HUDEP-2 (cell line): ENCODE measurements around the gene TBC1D14.
A peak's percentile ranks its signal among the peaks of the same experiment; 100 is the strongest.

ENCODE experiments used
- DNase-seq, 76 experiments: peaks; one replicate each; lab custom pipeline; 2025; ENCODE audit not compliant: unreplicated experiment in 76 of 76; lab: John Stamatoyannopoulos, UW

TBC1D14 gene

GRCh38 chr4:6909113-6909969 is at the start of gene TBC1D14:
TSS of gene TBC1D14 (plus strand) at chr4:6909826. CDS start at chr4:6923390, 13,564 bp downstream.
- DNase-seq: peak in 73 of 76 experiments; percentile 31 to 92 (median 70)

- DNase-seq: no peak
Measured at GRCh38 chr4:6868386-6868785, 41.2 kb upstream of the TBC1D14 start.

GRCh38 chr4:6869944-6870343 is 39.7 kb upstream of the TBC1D14 start:
- DNase-seq: no peak

GRCh38 chr4:6873291-6873690 is 36.3 kb upstream of the TBC1D14 start:
- DNase-seq: peak in 8 of 76 experiments; percentile 2 to 10 (median 7)

GRCh38 chr4:6873792-6874461 is 35.7 kb upstream of the TBC1D14 start:
- peak in 69 of 76 experiments; percentile 1 to 75 (median 49) for DNase-seq

- DNase-seq: peak in 67 of 76 experiments; percentile 2 to 72 (median 43)
Measured at GRCh38 chr4:6874981-6875380, 34.6 kb upstream of the TBC1D14 start.

GRCh38 chr4:6875431-6875831 is 34.2 kb upstream of the TBC1D14 start:
- DNase-seq: peak in 33 of 76 experiments; percentile 1 to 57 (median 17)

- DNase-seq: no peak
Measured at GRCh38 chr4:6876440-6876839, 33.2 kb upstream of the TBC1D14 start.

GRCh38 chr4:6877067-6877466 is 32.6 kb upstream of the TBC1D14 start:
- DNase-seq: no peak

- DNase-seq: no peak
Measured at GRCh38 chr4:6878451-6879059, 31.1 kb upstream of the TBC1D14 start.

- no peak for DNase-seq
Measured at GRCh38 chr4:6880691-6881090, 28.9 kb upstream of the TBC1D14 start.

GRCh38 chr4:6881908-6882307 is 27.7 kb upstream of the TBC1D14 start:
- no peak for DNase-seq

- no peak for DNase-seq
Measured at GRCh38 chr4:6884341-6884870, 25.2 kb upstream of the TBC1D14 start.

GRCh38 chr4:6885953-6886557 is 23.6 kb upstream of the TBC1D14 start:
- peak in 64 of 76 experiments; percentile 0 to 78 (median 45) for DNase-seq

GRCh38 chr4:6886886-6887285 is 22.7 kb upstream of the TBC1D14 start:
- DNase-seq: no peak

- DNase-seq: no peak
Measured at GRCh38 chr4:6887591-6888371, 21.8 kb upstream of the TBC1D14 start.

- DNase-seq: no peak
Measured at GRCh38 chr4:6888506-6889071, 21.0 kb upstream of the TBC1D14 start.

- peak in 73 of 76 experiments; percentile 56 to 96 (median 87) for DNase-seq
Measured at GRCh38 chr4:6889101-6889735, 20.4 kb upstream of the TBC1D14 start.

GRCh38 chr4:6889736-6890324 is 19.8 kb upstream of the TBC1D14 start:
- DNase-seq: peak in 4 of 76 experiments; percentile 41 to 70 (median 50)
